Measurements from ENCODE around the gene TMPRSS9.

DNA sequence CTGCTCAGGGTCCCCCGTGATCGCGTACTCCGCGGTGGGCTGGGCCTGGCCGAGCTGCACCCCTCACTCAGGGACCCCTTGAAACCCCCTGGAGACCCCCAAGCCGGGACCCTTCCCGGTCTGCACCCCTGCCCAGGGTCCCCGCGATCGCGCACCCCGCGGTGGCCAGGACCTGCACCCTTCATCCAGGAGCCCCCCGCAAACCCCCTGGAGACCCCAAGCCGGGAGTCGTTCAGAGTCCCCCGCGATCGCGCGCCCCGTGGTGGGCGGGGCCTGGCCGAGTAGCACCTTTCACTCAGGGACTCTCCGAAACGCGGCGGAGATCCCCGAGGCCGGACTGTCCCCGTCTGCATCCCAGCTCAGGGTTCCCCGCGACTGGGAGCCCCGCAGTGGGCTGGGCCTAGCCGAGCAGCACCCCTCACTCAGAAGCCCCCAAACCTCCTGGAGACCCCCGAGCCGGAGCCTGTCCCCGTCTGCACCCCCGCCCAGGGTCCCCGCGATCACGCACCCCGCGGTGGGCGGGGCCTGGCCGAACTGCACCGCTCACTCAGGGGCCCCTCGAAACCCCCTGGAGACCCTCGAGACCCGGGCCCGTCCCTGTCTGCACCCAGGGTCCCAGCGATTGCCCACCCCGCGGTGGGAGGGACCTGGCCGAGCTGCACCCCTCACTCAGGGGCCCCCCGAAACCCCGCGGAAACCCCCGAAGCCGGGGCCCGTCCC, 95.9 kb downstream of the TMPRSS9 start:
- TF ChIP-seq POLR2A (IDR thresholded peaks at IDR 0.05) (no peak), CTCF (IDR thresholded peaks at IDR 0.05) (no peak)

Measured in thyroid gland (tissue), 4 donors.